Midbrain (tissue), 1 donor: ENCODE results near the gene CEACAM19.
"Not testable (repeated sequence)": the region's sequence is repeated elsewhere in the genome, so short reads cannot be mapped to it uniquely, and the experiment has no call there.

Experiments used
- DNase-seq: peaks from one replicate; lab custom pipeline; 2025; lab: John Stamatoyannopoulos, UW

CEACAM19 gene

DNA sequence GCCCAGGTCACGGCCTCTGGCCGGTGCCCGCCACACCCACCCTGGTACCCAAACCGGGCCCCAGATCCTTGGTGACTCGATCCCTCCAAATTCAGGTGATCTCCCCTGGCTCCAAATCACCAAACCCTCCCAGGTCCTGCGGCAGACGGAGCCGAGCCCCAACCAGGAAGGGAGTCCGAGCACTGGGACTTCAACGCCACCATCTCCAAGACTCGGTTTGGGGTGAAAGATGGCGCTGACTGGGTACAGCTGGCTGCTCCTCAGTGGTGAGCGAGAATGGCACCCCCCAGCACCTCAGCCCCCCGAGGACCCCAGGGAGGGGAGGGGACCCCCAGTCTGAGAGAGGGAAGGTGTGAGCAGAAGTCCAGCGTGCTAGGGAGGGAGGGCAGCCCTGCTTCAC lies 29.9 kb downstream of the CEACAM19 start:
- no peak for DNase-seq

- DNase-seq: no peak
Observed at GRCh38 chr19:44702551-44703176, 31.4 kb downstream of the CEACAM19 start.

- no peak for DNase-seq
Observed at GRCh38 chr19:44703336-44704078, 32.2 kb downstream of the CEACAM19 start.

GRCh38 chr19:44704982-44705381 lies 33.7 kb downstream of the CEACAM19 start:
- DNase-seq: no peak

GRCh38 chr19:44705502-44706010 lies 34.3 kb downstream of the CEACAM19 start:
- DNase-seq: no peak

- DNase-seq: no peak
Observed at GRCh38 chr19:44706506-44707236, 35.4 kb downstream of the CEACAM19 start.

GRCh38 chr19:44707794-44708193 lies 36.5 kb downstream of the CEACAM19 start:
- no peak for DNase-seq

GRCh38 chr19:44708940-44709339 lies 37.7 kb downstream of the CEACAM19 start:
- DNase-seq: no peak

DNA sequence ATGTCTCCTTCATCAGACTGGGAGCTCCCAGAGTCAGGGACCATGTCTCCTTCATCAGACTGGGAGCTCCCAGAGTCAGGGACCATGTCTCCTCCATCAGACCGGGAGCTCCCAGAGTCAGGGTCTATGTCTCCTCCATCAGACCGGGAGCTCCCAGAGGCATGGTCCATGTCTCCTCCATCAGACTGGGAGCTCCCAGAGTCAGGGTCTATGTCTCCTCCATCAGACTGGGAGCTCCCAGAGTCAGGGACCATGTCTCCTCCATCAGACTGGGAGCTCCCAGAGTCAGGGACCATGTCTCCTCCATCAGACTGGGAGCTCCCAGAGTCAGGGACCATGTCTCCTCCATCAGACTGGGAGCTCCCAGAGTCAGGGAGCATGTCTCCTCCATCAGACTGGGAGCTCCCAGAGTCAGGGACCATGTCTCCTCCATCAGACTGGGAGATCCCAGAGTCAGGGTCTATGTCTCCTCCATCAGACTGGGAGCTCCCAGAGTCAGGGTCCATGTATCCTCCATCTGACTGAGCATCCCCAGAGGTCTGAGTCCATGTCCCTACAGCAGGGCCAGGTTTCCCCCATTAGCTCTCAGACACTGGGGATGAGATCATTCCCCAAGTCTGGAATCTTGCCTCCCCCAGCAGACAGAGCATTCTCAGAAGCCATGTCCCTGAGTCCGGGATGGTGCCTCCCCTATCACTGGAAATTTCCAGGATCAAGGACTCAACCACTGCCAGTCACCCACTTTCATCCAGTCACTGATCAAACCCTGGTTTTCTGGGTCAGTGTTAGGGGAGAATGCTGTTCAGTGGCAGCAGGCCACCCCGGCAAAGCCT lies 38.4 kb downstream of the CEACAM19 start:
- DNase-seq: not testable (repeated sequence)

DNA sequence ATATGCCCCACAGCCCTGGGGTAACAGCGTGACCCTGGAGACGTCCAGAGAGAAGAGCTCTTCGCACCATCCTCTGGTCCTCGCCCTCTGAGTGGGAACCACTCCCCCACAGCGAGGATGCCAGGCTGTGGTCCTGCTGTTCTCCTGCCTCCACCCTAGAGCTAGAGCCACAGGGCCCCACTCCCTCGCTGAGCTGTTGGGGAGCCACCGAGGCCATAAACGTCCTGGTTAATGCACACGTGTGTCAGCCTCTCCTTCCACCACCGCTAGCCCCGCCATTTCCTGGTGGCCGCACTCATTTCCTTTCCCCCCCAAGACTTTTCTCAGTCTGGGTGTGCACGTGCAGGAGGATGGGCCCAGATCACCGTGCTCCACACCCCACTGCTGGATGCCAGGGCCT lies 39.2 kb downstream of the CEACAM19 start:
- DNase-seq: no peak

- no peak for DNase-seq
Observed at GRCh38 chr19:44712864-44713515, 41.7 kb downstream of the CEACAM19 start.

DNA sequence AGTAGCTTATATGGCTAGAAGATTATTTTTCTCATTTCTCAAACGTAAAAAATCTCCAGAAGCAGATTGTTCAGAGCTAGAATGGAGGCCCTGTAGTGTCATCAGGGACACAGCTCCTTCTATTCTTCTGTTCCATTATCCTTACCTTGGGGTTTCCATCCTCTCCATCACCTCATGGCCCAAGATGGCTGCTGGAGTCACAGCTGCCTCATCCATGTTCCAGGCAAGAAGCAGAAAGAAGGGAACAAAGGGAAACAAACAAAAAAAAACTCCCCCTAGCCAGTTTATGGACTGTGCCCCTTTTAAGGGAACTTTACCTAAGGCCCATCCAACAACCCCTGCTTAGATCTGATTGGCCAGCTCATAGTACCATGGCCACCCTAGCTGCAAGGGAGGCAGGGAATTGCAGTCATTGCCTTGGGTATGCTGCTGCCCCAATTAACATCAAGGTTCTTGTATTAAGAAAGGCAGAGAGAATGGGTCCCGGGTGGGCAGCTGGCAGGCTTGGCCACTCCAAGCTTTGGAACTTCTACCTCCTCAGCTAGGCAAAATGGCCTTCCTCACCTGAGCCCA lies 43.4 kb downstream of the CEACAM19 start:
- no peak for DNase-seq

GRCh38 chr19:44717603-44718002 lies 46.3 kb downstream of the CEACAM19 start:
- no peak for DNase-seq

- peak; percentile 2 for DNase-seq
Observed at GRCh38 chr19:44718441-44719261, 47.4 kb downstream of the CEACAM19 start.

GRCh38 chr19:44719262-44719701 lies 48.0 kb downstream of the CEACAM19 start:
- no peak for DNase-seq

DNA sequence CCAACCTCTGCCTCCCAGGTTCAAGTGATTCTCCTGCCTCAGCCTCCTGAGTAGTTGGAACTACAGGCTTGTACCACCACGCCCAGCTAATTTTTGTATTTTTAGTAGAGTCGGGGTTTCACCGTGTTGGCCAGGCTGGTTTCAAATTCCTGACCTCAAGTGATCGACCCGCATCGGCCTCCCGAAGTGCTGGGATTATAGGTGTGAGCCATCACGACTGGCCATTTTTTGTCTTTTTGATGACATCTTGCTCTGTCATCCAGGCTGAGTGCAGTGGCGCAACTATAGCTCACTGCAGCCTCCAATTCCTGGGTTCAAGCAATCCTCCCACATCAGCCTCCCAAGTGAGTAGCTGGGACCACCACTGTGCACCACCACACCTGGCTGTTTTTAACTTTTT lies 49.1 kb downstream of the CEACAM19 start:
- DNase-seq: not testable (repeated sequence)

DNA sequence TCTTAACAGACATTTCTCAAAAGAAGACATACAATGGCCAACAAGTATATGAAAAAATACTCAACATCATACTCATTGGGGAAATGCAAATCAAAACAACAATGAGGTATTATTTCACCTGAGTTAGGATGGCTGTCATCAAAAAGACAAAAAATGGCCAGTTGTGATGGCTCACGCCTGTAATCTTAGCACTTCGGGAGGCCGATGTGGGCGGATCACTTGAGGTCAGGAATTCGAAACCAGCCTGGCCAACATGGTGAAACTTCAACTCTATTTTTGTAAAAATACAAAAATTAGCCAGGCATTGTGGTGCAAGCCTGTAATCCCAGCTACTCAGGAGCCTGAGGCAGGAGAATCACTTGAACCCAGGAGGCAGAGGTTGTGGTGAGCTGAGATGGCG lies 49.7 kb downstream of the CEACAM19 start:
- DNase-seq: no peak

GRCh38 chr19:44721369-44721768 lies 50.1 kb downstream of the CEACAM19 start:
- DNase-seq: not testable (repeated sequence)

DNA sequence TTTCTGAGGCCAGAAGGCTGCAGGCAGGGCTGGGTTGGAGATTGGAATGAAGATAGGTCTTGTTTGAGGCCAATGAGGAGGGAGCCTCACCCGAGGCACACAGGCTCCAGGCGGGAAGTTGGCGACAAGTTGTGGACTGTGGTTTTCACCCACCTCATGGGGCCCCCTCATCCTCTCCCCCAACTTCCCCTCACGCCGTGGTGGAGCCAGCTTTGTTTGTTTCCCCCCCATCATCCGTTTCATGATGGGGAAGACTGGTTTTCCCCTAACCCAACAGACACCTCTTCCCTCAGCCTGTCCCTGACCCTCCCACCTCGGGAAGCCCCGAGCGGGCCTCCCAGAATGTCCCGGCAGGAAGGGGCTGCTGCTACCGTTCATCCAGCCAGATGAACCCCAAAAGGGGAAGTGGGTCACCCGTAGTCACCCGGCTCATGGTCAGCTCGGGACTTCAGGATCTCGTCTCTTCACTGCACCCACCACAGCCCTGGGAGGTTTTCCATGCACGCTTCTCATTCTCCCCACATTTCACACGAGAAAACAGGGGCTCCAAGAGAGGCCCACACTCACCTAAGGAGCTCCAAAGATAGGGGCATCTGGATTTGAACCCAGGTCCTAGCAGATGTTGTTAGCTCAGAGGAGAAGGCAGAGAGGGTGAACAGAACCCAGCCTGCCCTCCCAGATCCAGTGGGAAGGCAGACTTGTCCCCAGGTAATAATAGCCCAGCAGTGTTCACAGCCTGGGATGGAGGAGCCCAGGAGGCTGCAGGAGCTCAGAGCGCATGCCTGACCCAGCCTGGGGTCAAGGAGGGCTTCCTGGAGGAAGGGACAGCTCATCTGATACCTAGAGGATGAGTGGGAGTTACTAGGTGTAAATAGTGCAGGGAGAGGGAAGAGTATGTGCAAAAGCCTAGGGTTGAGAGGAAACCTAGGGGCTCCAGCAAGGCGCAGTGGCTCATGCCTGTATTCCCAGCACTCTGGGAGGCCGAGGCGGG lies 51.1 kb downstream of the CEACAM19 start:
- DNase-seq: no peak
